Epithelial cell of proximal tubule (primary cell): ENCODE data around the gene ANKRD66. TPM values are rescaled to one million over a fixed set of nuclear protein-coding genes. Genes with fewer than 3 reads are reported as not detected.

Experiments used
- DNase-seq: peaks from one replicate; pipeline ENCODE4 v3.0.0-alpha.2; 2011; ENCODE audit warnings: low read depth
- H3K4me3 ChIP-seq: 2 replicates; pipeline ENCODE4 v1.5.1; 2011; ENCODE audit warnings: low read depth, mild to moderate bottlenecking, low read length
- CTCF ChIP-seq: conservative IDR thresholded peaks from 2 replicates; pipeline ENCODE4 v1.5.1; 2012; ENCODE audit warnings: low read depth, mild to moderate bottlenecking, low read length
- total RNA-seq: library from RNA; depleted of rRNA; stranded (reverse); fragments of >200 nt; gene quantifications from 2 replicates; pipeline ENCODE4 v1.2.3, GENCODE V29; 2015

Gene ANKRD66
- total RNA-seq: not detected in 2 replicates

GRCh38 chr6:46746696-46747095, at the start of gene ANKRD66:
TSS of gene ANKRD66 (plus strand) at chr6:46746933. CDS start at chr6:46751949, 5,016 bp downstream.
- TF ChIP-seq CTCF: no peak

GRCh38 chr6:46699970-46700369, 46.8 kb upstream of the ANKRD66 start:
- DNase-seq: no peak
- no peak overlapping the region for H3K4me3 ChIP-seq
- no peak for TF ChIP-seq CTCF

More at GRCh38 chr6:46746696-46747095, at the start of gene ANKRD66:
- no peak for DNase-seq
- no peak within 1 kb of the TSS for H3K4me3 ChIP-seq

- no peak for DNase-seq
- TF ChIP-seq CTCF: peak; percentile 41
Measured at GRCh38 chr6:46704562-46704961, 42.2 kb upstream of the ANKRD66 start.

GRCh38 chr6:46706464-46706863, 40.3 kb upstream of the ANKRD66 start:
- no peak for TF ChIP-seq CTCF
- DNase-seq: no peak
- no peak overlapping the region for H3K4me3 ChIP-seq

More at GRCh38 chr6:46704562-46704961, 42.2 kb upstream of the ANKRD66 start:
- H3K4me3 ChIP-seq: no peak overlapping the region

- no peak for TF ChIP-seq CTCF
- H3K4me3 ChIP-seq: no peak overlapping the region
Measured at GRCh38 chr6:46711491-46711890, 35.2 kb upstream of the ANKRD66 start.

GRCh38 chr6:46715141-46715540, 31.6 kb upstream of the ANKRD66 start:
- TF ChIP-seq CTCF: no peak
- H3K4me3 ChIP-seq: no peak overlapping the region
- no peak for DNase-seq

More at GRCh38 chr6:46711491-46711890, 35.2 kb upstream of the ANKRD66 start:
- no peak for DNase-seq

- DNase-seq: peak; percentile 68
- no peak for TF ChIP-seq CTCF
- no peak overlapping the region for H3K4me3 ChIP-seq
Measured at GRCh38 chr6:46719099-46719498, 27.6 kb upstream of the ANKRD66 start.
